Uterus (tissue), 2 donors: Measurements from ENCODE around the gene FUT4.

Experiments used
- POLR2A ChIP-seq, 2 donors: fragments of 450-650 bp; IDR thresholded peaks; one replicate each; pipeline ENCODE4 v1.6.1; 2016; ENCODE audit warnings: antibody characterized with exemption in 2 of 2, mild to moderate bottlenecking in 1 of 2, moderate library complexity in 1 of 2
- TF ChIP-seq, protein P1 (sequence below), 4 experiments: fragments of 200-600 bp in 2 of 4; fragments of 450-650 bp in 2 of 4; sonication (generic) in 2 of 4; IDR thresholded peaks; one replicate each; pipeline ENCODE4 v1.5.1; 2016 to 2019; ENCODE audit warnings: antibody characterized with exemption in 4 of 4, mild to moderate bottlenecking in 2 of 4, moderate library complexity in 1 of 4

DNA sequence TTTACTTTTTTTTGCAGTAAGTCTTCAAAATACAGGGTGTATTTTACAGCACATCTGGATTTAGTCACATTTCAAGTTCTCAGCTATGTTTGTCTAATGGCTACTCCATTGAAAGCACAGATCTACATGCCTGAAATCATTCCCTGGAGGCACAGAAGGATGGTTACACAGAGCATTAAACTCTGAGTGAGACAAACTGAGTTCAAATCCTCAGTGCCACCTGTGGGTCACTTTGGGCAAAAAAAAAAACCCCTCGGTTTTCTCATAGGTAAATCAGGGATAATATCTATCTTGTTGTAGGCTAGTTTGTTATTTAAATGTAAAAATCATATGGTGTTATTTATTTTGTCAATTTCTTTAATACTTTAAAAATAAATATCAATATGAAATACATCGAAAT, 42.2 kb upstream of the FUT4 start:
- no peak for TF ChIP-seq POLR2A (IDR thresholded peaks at IDR 0.05)
- TF ChIP-seq, protein P1, sequence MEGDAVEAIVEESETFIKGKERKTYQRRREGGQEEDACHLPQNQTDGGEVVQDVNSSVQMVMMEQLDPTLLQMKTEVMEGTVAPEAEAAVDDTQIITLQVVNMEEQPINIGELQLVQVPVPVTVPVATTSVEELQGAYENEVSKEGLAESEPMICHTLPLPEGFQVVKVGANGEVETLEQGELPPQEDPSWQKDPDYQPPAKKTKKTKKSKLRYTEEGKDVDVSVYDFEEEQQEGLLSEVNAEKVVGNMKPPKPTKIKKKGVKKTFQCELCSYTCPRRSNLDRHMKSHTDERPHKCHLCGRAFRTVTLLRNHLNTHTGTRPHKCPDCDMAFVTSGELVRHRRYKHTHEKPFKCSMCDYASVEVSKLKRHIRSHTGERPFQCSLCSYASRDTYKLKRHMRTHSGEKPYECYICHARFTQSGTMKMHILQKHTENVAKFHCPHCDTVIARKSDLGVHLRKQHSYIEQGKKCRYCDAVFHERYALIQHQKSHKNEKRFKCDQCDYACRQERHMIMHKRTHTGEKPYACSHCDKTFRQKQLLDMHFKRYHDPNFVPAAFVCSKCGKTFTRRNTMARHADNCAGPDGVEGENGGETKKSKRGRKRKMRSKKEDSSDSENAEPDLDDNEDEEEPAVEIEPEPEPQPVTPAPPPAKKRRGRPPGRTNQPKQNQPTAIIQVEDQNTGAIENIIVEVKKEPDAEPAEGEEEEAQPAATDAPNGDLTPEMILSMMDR (IDR thresholded peaks at IDR 0.05) = no peak
